Stimulated activated CD8-positive, alpha-beta memory T cell treated with anti-CD3 and anti-CD28 coated beads, Interleukin-15, amount 100 ng/mL, for 48 hours (primary cell): ENCODE data around the gene SLC38A10.

Experiments
- DNase-seq, 2 donors: peaks; one replicate each; pipeline ENCODE4 v3.0.0-alpha.2; 2020; ENCODE audit warnings: low read depth in 2 of 2

The SLC38A10 gene

DNA sequence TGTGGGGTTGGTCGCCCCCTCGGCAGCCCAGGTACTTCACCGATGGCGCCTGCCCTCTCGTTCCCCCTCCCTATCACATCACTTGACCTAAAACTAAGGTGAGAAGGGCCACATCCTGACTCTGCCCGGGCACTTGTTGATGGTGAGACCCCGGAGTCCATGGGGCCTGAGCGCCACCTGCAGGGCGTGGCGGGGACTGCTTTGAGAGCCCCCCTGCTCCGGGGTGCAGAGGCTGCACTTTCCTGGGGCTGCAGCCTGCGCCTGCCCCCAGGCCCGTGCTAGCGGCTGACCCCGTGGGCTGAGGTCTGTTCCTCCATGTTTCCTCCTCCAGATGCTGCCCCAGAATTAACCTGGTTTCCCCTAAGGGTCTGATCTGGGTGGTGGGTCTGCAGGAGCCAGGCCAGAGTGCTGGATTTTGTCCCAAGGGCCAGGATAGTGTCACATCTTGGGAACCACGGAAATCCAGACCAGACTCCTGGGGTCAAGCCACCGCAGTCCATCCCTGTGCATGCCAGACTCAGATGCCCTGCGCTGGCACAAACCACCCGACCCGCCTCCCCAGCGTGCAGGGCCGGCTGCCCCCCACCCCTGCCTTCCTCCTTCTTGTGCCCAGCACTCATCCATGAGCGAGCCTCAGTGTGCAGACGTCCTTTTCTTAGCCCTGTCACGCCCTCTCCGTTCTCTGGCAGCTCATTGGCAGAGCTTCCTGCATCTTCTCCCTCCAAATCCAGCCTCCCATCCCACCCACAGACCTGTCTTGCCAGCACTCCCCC is 53.3 kb downstream of the SLC38A10 start:
- peak; percentile 45 to 49 for DNase-seq

DNA sequence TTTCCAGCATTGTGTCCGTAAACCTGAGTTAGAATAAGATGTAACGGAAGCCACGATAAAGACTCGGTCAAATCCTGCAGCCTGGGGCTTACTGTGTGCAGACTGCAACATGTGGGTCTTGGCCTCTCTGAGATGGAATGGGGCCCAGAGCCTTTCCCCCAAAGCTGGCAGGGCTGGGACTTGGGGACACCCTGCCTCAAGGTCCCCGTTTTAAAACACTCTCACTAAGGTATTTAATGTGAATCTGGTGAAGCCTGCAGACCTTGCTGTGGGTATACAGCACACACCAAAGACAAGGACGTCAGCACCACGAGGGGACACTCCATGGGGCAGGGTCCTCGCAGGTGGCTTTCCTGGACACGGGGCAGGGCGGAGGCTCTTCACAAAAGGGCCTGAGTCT is 53.9 kb downstream of the SLC38A10 start:
- DNase-seq: no peak

DNA sequence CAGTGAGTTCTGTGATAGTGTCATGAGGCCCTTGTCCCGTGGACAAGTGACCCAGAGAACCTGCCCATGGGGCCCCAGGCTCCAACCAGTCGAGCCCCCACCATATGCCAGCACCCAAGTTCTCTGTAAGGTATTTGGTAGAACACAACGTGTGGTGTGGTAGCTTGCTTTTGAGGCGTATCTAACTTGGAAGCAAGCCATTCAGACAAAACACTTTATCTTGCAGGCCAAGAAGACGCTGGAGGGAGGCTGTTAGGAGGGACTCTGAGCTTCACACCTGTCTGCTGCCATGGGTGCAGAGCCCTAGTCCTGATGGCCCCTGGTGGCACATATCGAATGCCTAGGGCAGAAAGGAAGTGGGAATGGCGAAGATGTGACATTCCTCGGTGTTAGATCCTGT is 54.3 kb downstream of the SLC38A10 start:
- DNase-seq: no peak

DNA sequence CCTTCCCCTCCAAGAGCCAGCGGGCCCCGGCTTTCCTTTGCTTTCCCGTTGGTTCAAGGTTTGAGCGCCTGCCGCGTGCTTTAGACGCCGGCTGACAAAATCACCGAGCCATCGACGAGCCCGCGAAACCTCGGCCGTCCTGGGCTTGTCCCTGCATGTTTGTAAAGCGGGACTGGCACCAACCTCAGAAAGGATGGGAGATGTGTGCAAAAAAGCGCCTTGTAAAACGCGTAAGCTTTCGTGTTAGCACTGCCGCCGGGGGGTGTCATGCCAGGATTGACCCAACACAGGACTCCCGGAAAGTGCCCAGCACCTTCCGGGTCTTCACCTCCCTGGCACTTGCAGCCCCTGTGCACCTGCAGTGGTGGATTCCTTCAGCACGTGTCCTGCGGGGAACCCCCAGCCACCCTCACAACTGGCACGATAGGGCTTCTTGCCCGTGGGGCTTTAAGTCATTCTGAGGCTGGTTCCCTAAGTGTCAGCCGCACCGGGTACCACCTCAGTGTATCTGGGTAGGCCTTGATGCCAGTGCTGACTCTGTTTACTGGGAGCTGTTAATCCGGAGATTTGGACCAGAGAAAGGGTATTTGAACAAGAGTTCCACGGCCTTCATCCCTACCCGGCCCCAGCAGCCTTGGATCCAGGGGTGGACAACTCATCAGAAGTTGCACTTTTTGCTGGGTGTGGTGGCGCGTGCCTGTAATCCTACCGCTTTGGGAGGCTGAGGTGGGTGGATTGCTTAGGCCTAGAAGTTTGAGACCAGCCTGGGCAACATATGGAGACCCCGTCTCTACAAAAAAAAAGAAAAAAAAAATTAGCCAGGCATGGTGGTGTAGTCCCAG is 55.2 kb downstream of the SLC38A10 start:
- peak; percentile 31 to 39 for DNase-seq

DNA sequence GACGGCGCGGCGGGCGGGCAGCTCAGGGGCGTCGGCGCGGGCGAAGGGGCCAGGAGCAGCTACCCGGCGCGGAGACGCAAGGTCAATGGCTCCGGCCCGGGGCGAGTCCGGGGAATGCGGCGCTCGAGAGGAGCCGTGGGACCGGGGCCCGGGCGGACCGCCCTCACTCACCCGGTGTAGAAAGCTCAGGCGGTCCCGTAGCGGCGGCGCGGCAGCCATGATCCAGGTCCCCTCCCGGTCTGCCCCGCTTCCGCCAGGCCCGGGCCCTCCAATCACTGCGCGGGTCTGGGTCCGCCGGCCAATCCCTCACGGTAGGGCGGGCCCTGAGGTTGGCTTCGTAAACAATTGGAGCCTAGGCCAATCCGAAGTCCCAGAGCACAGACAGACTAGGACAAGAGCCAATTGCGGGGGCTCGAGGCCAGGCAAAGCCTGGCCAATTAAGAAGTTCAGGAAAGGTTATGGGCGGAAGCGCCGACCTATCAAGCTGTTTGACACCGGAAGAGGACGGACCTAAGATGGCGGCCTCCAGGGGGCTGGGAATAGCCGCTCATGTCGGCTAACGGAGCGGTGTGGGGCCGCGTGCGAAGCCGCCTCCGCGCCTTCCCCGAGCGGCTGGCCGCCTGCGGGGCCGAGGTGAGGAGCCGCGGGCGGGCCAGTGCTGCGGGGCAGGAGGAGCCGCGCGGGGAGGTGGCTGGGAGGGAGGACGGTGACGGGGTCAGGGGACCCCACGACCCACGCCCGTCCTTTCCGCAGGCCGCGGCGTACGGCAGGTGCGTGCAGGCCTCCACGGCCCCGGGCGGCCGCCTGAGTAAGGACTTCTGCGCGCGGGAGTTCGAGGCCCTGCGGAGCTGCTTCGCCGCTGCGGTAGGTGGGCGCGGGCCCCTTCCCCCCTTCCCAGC is 56.0 kb downstream of the SLC38A10 start, which contains the start of the genes NDUFAF8 and TEPSIN:
TSS of gene NDUFAF8 (plus strand) at position 504 of the 899 bp plus-strand sequence. CDS start at position 550, 46 bp downstream.
TSS of gene TEPSIN (minus strand) at position 241 of the 899 bp plus-strand sequence. CDS start at position 219, 22 bp downstream.
- peak; percentile 92 to 93 for DNase-seq

DNA sequence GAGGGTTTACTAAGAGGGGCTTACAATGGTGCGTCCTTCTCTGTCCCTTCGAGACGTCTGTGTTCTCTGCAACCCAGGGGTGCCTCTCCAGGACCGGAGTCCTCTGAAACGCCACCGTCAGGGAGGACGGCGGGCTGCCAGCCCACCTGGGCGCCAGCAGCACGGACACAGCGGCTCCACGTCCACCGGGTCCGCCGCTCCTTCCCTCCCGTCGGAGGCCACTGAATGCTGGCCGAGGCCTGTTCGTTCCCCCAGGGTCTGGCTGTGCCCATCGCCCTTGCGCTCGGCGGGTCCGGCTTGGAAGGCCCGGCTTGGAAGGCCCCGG is 56.7 kb downstream of the SLC38A10 start:
- no peak for DNase-seq

DNA sequence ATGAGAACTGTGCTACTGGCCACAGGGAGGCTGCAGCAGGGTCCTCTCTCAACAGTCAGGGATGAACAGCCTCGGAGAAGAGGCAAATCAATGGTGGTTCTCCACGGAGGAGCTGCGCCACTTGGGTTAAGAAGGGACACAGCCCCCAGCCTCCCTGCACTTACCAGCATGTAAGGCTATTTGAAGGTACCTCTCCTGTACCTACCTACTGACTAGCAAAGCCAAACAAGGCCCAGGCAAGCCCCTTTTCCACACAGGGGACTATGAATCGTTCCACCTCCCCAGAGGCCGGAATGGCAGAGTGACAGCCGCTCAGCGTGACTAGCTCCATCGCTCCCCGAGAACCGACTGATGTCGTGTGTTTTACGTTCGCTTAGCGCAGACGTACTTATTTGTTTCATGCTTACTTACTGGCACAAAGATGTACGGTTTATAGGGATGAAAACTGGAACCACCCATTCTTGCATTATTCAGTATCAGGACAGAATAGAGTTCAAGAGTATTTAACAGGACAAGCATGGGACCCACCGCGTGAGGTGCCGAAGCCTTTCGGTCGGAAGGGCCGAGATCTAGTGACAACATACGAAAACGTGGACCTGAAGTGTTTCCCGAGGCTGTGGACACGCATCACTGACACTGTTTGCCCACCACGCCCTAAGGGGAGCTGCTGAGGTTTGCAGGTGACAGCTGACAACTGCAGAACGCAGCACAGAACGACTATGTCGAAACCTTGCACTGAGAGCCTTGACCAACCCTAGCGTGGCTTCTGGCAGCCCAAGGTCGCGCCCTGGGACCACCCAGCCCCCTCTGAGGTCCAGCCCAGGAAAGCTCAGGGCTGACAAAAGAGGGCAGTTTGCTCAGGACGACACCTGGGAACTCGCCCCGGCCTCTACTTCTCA is 57.3 kb downstream of the SLC38A10 start:
- no peak for DNase-seq

DNA sequence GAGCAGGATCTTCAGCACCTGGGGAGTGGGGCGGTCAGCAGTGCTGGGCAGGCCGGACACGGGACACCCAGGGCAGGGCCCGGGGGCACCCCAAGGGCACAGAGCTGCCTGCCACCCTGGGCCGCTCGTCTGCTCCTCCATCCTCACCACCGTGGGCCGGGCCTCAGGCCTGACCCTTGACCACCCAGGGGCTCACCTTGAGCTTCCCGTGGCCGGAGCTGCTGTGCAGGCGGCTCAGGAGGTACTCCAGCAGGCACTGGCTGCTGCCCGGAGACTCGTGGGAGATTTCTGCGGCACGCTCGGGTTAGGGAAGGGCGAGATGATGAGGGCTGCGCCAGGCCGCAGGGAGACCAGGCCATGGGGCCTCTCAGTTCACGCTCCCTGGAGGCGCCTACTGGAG is 58.3 kb downstream of the SLC38A10 start:
- DNase-seq: no peak

DNA sequence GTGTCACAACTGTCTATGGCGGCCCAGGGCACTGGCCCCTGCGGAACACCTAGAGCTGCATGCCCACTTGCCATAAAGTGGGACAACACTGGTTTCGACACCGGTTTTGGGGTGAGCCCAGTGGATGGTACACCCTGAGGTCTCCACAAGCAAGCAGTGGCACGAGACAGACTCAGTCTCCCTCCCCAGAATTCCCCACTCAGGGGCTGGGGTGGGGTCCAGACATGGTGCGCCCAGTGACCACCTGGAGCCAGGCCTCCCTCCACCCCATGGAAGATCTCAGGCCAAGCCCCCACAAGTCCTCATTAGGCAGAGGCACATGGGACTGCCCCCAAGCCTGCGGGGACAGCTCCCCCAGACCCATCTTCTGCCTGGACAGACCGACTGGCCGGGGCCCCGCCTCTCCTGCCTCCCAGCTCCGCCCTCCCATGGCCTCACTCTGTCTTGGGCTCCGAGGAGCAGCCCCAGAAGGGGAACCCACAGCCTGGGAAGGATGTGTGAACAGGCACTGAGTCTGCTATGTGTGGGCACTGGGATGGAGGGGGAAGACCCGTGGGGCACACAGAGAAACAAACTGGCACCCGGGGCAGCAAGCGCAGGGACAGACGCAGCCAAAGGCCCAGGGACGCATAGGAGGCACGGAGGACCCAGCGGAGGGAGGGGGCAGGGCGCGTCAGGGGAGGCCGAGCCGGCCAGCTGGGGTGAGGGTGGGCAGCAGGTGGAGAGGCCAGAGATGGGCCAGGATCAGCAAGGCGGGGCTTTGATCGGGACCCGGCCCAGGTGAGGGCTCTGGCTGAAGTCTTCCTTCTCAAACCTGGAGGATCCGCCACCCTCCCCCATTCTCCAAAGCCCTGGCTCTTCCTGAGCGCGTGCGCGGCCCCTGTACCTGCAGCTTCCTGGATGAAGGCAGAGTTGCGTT is 59.0 kb downstream of the SLC38A10 start:
- DNase-seq: no peak

DNA sequence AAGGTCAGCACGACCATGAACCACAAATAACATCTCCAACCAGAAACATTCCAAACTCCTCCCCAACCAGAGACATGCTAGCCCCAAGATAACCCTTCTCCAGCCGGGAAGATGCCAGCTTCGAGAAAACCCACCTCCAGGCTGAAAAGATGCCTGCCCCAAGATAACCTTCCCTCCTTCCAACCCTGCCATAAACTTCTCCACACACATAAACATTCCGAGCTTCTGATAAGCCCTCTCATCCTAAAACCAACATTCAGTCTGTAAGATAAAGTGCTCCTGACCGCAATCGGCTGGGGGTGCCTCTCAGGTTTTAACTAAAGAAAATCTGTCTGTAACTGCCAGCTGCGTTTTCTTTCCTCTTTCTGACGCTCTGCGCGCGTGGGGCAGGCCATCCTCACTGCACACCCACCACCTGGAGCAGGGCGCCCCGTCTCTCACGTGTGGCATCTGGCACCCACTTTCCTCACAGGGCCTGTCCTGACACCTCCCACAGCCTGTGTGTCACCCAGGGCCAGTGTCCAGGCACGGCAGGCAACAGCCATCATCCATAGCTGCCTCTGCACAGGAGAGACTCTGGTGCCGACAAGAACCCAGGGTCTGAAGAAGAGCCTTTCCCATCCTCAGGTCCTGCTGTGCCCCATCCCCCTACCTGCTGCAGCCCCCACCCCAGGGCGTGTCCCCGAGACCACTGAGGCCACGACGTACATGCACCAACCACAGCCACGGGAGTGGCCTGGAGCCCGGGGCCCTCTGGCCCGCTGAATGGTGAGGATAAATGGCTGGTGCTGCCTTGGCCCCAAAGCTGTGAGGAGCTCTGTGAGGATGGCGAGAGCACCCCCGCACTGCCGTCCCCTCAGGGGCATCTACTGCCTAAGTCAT is 59.9 kb downstream of the SLC38A10 start:
- no peak for DNase-seq

DNA sequence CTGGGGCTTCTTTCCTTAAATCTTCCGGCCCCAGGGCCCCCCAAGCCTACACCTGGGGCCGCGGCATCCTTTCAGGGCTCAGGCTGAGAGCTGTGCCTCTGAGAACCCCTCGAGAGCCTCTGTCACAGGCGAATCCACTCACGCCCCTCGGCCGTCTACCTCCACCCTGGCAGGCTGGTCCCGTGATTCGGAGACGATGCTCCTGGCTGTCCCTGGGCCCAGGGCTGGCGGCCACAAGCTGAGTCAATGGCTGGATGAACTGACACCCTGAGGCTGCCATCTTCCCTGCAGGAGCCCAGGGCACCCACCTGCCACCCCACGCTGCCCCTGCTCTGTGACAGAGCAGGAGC is 60.6 kb downstream of the SLC38A10 start:
- DNase-seq: no peak

DNA sequence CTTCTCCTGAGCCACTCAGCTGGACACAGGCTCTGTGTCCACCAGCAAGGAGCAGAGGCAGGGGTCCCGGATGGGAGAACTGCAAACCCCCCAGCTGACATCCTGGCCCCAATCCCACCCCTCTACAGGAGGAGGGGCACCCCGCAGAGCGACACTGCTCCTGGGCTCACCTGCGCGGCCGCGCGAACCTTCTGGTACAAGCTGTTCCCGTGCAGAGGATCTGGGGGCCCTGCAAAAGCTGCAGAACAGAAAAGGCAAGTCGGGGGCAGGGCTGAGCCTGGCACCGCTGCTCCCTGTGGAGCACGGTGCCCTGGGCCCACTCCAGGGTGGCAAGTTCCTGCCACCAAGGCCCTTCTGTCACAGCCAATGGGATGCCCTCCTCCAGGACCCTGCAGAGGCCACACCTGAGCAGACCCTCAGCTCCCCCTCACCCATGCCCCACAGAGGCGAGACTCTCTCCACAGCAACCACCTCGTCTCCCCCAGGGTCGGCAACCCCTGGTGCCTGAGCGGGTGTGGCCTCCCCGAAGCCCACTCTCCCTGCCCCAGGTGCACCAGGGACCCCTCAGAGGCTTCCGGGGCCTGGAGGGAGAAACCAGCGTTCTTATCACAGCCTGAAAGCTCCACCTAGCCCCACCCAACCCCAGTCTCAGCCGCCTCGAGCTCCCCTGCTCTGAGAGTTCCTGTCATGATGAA is 61.1 kb downstream of the SLC38A10 start:
- DNase-seq: no peak

DNA sequence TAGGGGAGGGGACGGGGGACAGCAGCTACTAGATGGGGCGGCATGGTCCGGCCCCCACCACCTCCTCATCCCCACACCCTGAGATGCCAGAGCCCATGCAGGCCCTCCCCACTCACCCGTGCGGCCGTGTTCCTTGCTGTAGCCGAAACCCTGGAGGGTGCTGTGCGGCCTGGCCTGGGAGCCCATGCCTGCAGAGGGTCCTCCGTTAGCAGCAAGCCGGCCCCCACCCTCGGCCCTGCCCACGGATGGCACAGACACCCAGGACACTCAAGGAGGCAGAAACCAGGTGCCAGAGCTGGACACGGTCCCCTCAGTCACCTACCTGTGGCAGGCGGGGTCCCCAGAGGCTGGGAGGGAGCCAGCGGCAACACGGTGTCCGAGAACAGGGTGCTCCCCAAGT is 61.8 kb downstream of the SLC38A10 start:
- DNase-seq: no peak

DNA sequence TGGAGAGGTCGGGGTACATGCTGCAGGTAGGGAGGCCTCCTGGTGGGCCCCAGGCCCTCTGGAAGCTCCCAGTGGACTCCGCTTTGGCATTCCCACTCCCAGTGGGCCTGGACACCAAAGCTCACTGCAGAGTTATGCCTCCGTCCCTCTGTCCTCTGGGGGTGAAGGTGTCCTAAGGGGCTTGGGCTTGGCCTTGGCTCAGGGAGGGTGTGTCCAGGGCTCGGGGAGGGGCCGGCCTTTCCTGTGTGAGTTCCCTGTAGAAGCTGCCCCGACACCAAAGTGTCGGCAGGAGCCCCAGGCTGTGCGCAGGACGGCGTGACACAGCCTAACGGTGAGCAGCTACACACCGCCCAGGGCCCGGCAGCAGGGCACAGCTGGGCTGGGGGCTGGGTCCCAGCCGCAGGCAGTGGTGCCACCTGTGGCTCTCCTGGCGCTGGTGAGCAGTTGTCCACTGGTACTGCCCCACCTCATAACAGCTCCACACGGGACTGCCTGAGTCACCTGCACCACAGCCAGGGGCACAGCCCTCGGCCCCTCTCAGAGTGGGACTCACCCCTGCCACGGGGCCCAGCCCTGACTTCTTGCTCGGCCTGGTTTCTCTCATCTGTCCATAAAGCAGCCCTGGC is 62.4 kb downstream of the SLC38A10 start:
- DNase-seq: no peak

DNA sequence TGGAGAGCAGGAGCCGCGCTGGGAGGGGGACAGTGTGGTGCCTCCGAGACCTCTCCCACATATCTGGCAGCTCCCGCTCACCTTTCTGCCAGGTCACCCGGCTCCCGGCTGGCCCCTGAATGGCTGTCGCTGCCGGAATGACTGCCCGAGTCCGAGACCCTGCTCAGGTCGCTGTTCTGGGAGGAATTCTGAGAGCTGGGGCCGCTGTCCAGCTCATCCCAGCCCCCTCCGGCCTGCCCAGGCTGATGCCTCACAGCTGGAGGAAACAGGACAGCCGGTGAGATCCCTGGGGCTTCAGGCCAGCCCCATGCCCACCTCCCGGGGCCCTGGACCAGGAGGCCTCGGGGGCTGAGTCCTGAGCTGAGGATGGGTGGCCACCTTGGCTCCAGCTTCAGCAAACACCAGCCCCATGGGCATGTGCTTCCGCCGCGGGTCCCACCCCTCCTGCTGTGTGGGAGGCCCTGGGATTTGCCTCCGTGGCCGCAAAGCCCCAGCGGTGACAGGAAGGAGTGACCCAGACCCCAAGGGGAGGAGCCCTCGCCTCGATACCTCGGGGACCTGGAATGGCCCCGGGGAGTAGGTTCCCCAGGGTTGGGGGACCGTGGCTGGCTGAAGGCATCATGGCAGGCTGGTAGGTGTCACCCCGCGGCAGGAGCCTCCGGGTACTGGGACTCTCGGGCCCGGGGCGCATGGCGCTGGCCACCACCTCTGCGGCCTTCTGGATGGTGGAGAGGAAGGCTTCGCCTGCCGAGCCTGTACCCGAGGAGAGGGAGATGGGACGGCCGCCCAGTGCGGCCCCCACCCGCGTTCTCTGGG is 63.1 kb downstream of the SLC38A10 start:
- no peak for DNase-seq

DNA sequence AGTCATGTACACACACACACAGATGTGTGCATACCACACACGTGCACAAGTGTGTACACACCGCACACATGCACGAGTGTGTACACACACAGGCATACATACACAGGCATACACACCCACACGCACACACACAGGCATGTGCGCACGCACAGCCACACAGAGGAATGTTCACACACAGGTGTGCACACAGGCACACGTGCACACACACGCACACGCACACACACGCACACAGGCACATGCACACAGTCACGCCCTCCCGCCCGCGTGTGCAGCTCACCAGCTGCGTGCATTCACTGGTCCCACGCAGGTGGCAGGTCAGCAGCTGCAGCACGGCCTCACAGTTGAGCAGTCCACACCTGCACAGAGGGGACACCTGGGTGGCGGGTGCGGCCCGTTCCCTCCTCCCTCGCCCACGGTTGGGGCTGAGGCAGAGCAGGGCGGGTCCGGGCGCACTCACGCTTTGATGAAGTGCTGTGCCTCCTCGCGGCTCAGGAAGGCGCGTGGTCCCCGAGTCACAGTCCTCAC is 63.9 kb downstream of the SLC38A10 start:
- DNase-seq: no peak
